GM19025 (cell line): ENCODE measurements around the gene MAP6.
A peak's percentile ranks its signal among the peaks of the same experiment; 100 is the strongest.

ENCODE experiments used
- ATAC-seq: cut with Tn5 transposase; IDR thresholded peaks from one replicate; pipeline ENCODE4 v1.9.1; 2021; ENCODE audit warnings: mild to moderate bottlenecking, low read depth, moderate library complexity; ENCODE audit not compliant: unreplicated experiment

Gene MAP6

DNA sequence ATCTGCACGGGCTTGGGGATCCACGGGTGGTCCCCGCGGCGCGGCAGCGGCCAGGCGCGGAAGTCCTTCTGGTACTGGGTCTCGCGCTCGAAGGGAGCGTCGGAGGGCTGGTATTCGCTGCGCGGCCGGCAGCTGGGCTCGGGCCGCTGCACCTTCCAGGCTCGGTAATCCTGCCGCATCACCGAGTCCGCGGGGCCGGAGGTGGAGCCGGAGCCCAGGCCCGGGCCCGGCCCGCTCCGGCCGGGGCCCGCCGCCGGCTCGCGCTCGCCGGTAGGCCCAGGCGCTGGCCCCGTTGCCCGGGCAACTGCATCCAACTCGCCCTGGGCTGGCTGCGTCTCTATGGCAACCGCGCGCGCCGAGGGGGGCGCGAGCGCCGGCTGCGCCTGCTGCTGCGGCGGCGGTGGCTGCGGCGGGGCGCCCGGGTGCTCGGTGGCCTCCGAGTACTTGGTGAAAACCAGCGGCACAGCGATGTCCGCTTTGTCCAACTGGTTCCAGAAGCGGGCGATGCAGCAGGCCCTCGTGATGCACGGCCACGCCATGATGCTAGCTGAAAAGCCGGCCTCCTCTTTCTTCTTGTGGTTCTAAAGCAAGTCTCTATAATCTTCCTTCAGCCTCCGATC, 897 bp downstream of the MAP6 start:
- no peak for ATAC-seq

GRCh38 chr11:75667255-75667830, 1.5 kb downstream of the MAP6 start:
- no peak for ATAC-seq

GRCh38 chr11:75665990-75666389, 2.8 kb downstream of the MAP6 start:
- no peak for ATAC-seq

GRCh38 chr11:75665126-75665525, 3.7 kb downstream of the MAP6 start:
- no peak for ATAC-seq

GRCh38 chr11:75664389-75664788, 4.4 kb downstream of the MAP6 start:
- ATAC-seq = no peak

- no peak for ATAC-seq
Observed at GRCh38 chr11:75663808-75664207, 5.0 kb downstream of the MAP6 start.

DNA sequence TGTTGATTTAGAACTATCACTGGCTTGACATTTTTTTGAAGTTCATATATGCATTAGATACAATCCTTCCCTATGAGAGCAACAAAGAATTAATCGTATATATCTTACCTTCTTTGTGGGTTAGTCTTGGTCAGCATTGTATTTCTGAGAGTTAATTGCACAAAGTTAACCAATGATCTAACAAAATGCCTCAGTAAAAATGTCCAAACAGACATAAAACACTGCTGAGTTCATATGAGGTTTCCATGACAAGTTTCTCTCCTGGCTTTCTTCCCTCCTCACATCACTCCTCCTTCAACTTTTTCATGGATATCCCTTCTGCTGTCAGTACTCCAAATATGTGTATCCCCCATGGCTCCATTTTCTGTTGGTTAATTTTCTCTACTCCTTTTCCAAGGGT, 9.0 kb downstream of the MAP6 start:
- no peak for ATAC-seq

GRCh38 chr11:75656044-75656727, 12.7 kb downstream of the MAP6 start:
- no peak for ATAC-seq

DNA sequence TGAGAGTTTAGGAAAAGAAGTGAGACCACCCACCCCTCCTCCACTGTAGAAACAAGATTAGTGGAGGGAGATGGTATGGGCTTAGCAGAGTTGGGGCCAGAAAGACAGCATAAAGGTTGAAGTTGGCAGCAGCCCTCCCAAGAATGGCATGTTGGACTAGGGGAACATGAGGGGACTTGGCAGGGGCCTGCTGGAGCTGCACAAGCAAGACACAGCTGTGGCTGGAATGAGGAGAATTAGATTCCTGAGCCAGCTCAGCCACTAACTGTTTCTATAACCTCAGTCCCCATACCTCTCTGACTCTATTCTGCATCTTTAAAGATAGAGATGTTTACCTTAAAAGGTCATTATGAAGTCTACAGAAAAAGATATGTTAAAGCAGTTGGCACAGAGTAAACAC, 13.2 kb downstream of the MAP6 start:
- ATAC-seq = no peak

GRCh38 chr11:75654314-75654713, 14.5 kb downstream of the MAP6 start:
- peak; percentile 66 for ATAC-seq

GRCh38 chr11:75653532-75653931, 15.3 kb downstream of the MAP6 start:
- ATAC-seq = no peak

- ATAC-seq = no peak
Observed at GRCh38 chr11:75652936-75653335, 15.9 kb downstream of the MAP6 start.

GRCh38 chr11:75651218-75651617, 17.6 kb downstream of the MAP6 start:
- no peak for ATAC-seq

DNA sequence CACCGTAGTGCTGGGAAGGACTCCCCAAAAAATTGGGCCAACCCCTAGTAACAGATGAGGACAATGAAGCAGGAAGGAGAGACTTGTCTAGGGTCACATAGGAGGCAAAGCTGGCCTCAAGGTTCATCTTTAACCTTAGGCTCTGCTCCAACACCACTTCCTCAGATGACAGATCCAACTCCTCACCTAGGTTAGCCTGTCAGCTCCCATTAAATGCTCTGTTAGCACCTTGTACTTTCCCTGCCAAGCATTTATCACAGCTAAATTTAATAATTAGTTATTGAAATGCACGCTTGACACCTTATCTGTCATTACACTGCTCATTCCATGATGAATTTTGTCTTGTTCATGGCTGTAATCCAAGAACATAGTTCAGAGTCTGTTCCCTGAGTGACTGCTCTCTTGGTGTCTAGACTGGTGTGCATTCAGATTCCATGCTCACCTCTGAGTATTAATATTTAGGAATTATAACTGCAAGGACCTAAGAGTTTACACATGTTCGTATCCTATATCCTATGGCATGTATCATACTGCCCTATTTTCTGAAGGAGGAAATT, 18.6 kb downstream of the MAP6 start:
- no peak for ATAC-seq

DNA sequence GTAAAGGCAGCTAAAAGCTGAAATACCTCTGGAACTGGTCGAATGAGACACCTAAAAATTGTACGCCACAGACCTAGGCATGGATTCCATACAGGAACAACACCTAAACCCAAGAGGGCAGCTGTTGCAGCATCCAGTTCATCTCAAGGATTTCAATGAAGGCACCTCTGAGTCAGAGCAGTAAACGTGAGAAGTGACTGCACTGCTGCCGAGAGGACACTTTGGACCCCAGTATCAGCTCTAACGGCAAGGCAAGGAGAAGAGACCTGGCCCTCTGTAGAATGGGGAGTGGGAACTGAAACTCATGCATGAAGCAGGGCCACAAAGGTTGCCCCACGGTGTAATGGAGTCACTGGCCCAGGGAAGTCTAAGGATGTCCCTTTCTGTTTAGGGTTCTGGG, 23.9 kb downstream of the MAP6 start:
- no peak for ATAC-seq

DNA sequence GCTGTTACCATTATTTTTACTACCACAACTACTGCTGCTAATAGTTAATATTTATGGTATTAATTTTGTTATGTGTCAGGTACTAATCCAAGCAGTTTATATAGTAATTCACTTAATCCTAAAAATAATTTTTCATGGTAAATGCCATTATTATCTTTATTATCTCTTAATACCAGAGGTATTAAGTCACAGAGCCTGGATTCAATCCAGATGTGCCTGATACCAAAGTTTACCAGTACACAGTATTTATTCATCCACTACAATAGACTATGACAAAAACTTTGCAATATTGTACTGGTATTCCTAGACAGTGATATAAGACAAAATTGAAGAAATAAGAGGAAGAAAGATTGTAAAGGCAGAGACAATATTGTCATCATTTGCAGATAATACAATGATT, 24.5 kb downstream of the MAP6 start:
- ATAC-seq = no peak

- no peak for ATAC-seq
Observed at GRCh38 chr11:75642402-75643113, 26.3 kb downstream of the MAP6 start.

DNA sequence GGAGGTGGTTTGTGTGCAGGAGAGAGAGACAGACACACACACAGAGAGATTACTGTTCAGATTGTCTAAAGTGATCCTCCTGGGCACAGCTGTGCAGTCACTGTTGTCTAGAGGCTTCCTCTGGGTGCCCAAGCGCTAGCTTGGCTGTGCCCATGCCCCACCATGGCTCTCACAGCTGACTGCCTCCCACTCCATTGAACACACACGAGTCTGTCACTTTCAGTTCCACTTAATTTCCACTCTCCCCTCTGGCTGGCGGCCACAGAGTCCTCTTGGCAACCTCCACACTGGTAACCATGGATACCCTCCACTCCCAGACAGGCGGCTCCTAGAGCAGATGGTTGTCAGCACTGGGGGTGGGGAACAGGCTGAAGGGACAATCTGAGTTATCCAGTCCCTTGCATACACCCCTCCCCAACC, 29.1 kb downstream of the MAP6 start:
- ATAC-seq = no peak

- no peak for ATAC-seq
Observed at GRCh38 chr11:75637998-75638397, 30.8 kb downstream of the MAP6 start.

DNA sequence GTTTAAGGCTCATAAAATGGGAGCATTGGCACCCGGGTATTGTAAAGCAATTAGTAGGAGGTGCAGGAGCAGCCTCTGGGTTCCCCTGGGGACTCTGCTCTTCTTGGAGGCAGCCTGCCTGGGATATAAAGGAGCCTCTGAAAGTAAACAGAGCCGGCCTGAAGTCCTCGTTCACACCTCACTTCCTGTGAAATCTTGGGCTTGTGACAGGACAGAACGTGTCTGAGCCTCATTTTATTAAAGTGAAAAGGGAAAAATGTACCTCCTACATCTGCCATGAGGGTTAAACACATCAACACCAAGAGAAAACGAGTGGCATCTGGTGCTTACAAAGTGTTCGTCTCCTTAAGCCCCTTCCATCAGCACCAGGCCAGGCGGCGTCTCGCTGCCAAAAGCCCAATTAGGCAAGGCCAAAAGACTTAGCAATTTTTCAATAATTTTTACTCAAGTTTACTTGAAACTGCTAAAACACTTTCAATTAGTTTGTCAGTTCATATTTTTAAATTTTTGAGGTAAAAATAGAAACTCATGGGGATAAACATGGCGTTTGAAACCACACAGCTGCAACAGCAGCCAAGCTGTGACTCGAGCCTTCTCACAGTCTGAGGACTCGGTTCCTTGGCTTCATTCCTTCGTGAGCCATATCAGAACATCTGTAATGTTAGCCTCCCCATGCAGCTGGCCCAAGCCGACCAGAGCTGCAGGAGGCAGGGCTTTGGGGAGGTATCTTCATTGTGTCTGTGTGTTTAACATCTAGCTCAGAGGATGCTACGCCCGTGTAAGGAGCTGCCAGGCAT, 33.6 kb downstream of the MAP6 start:
- no peak for ATAC-seq
